ENCODE results near the gene ZNF213. TPM values are rescaled to one million over a fixed set of nuclear protein-coding genes. Genes with fewer than 3 reads are reported as not detected.

Gene ZNF213
- total and polyA plus RNA-seq, 7 donors = 7.9 to 19.1 (median 9.3) TPM

DNA sequence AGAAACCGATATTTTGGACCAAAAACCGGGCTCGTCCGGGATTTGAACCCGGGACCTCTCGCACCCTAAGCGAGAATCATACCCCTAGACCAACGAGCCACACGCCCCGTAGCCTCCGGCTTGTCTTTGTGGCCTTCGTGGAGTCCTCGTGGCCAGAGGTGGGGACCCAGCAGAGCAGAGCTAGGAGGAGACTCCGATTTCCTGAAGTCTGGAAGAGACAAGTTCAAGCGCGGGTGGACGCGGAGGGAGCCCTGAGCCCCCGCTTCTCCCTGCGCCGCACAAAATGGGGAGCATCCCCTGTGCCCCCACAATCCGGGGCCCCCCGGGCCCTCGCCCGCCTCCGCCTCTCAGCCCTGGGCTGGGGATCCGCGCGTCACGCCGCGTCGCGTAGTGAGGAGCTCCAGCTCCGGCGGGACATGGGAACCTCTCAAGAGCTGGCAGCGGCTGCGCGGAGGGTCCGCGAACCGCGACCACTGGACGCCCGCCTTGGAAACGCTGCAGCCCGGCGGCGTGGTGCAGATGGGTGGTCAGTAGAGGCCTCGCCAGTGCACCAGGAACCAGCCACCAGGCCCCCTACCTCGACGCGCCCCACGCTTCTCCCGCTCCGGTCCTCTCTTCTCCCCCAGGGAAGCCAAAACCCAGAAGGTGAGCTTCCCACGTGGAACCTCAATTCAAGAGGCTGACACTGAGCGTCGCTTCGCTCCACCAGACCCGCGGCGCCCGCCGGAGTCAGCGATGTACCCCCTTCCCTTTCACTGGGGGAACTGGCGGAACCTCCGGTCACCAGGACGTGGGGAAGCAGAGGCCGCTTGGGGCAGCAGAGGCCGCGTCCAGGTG is 48.0 kb downstream of the ZNF213 start:
- intact Hi-C loops (cut with DNase I) = no loop called here
- peak overlapping the region; percentile 41 for H3K4me3 ChIP-seq
- H3K4me1 ChIP-seq = no peaks in the 10 kb centered on the region
- DNase-seq (no peak), ATAC-seq (peak in 3 of 4 donors; percentile 30 to 48 (median 37))
- TF ChIP-seq, protein P1, sequence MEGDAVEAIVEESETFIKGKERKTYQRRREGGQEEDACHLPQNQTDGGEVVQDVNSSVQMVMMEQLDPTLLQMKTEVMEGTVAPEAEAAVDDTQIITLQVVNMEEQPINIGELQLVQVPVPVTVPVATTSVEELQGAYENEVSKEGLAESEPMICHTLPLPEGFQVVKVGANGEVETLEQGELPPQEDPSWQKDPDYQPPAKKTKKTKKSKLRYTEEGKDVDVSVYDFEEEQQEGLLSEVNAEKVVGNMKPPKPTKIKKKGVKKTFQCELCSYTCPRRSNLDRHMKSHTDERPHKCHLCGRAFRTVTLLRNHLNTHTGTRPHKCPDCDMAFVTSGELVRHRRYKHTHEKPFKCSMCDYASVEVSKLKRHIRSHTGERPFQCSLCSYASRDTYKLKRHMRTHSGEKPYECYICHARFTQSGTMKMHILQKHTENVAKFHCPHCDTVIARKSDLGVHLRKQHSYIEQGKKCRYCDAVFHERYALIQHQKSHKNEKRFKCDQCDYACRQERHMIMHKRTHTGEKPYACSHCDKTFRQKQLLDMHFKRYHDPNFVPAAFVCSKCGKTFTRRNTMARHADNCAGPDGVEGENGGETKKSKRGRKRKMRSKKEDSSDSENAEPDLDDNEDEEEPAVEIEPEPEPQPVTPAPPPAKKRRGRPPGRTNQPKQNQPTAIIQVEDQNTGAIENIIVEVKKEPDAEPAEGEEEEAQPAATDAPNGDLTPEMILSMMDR (IDR thresholded peaks at IDR 0.05) = peak; percentile 21
- H3K27me3 ChIP-seq (ENCODE audit: insufficient read depth in 3 of 3, low read length in 2 of 3) = peaks cover 0 to 100% (median 51%) of the 10 kb centered on the region in 3 donors
- no peaks in the 10 kb centered on the region for H3K9me3 ChIP-seq
- no peaks in the 10 kb centered on the region for H3K36me3 ChIP-seq (ENCODE audit: insufficient read depth in 1 of 2, low read depth in 1 of 2)
- no peak overlapping the region for H3K27ac ChIP-seq
- WGBS, 3 donors = 1 to 2% (median 2%) methylated on average over 59 to 72 of the region's 72 CpGs

DNA sequence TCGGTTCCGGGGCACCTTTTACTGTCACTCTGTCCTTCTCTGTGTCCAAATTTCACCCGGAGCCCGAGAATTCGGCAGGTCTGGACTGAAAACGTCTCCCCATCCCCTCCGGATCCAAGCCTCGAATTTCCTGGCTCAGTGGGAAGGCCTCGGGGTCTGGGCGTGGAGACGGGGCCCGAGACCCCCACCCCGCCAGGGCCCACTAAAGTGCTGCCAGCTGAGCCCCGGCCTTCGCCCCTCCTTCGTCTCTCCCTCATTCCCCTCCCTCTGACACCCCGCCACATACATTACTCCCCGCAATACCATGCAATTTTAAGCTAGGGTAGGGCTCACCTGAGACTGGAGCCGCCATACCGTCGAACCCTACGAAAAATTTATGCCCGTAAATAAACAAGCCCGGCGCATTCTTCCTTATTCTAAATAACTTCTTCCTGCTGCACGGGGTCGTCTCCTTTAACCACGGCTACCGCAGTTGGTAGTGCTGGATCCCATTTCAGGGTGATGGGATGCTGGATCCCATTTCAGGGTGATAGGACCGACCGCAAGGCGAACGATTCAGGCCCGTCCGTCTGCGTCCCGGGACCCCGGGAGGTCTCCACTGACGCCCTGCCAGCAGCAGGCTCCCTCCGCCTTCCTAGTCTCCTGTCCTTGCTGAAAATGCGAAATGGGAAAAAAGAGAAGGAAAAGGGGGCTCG is 48.8 kb downstream of the ZNF213 start:
- no peaks in the 10 kb centered on the region for H3K36me3 ChIP-seq (ENCODE audit: insufficient read depth in 1 of 2, low read depth in 1 of 2)
- no peak overlapping the region for H3K27ac ChIP-seq
- ATAC-seq (no peak), DNase-seq (no peak)
- TF ChIP-seq, protein P1 (IDR thresholded peaks at IDR 0.05) = no peak
- H3K4me3 ChIP-seq = peak overlapping the region; percentile 41
- intact Hi-C loops (cut with DNase I) = no loop called here
- no peaks in the 10 kb centered on the region for H3K9me3 ChIP-seq
- no peaks in the 10 kb centered on the region for H3K4me1 ChIP-seq
- peaks cover 0 to 100% (median 57%) of the 10 kb centered on the region in 3 donors for H3K27me3 ChIP-seq (ENCODE audit: insufficient read depth in 3 of 3, low read length in 2 of 3)
- WGBS, 3 donors = 4 to 5% (median 5%) methylated on average over 40 to 42 of the region's 42 CpGs

DNA sequence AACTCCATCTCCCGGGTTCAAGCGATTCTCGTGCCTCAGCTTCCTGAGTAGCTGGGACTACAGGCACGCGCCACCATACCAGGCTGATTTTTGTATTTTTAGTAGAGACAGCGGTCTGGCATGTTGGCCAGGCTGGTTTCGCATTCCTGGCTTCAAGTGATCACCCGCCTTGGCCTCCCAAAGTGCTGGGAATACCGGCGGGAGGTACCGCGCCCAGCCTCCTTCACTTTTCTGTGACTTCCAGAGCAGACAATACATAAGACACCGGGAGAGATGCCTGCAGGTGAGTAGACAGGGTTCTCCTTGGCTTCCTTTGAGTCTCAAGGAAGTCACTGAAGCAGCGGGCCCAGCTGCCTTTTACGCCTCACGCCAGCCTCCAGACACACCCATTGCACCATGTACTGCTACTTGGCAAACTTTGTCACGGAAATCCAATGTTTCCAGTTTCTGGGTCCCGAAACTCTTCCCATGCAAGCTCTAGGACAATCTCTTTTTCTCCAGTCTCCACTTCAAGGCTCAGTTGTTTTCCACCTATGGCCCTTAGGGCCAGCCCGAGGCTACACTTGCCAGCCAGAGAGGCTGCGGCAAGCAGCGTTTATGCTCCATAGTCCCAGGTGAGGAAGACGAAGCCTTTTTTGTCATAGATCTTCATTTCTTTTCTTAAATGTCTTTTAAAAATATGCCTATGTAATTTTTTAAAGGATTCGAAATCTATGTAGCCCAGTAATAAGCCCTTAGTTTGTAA is 52.3 kb downstream of the ZNF213 start:
- H3K4me1 ChIP-seq = peaks cover 5% of the 10 kb centered on the region
- intact Hi-C loops (cut with DNase I) = no loop called here

More for the DNA sequence above, 52.3 kb downstream of the ZNF213 start:
- DNase-seq (no peak), ATAC-seq (no peak)
- Histone ChIP-seq H3K4me3 (no peak overlapping the region), H3K27ac (no peak overlapping the region), H3K27me3 (ENCODE audit: insufficient read depth in 3 of 3, low read length in 2 of 3) (peaks cover 0 to 100% (median 67%) of the 10 kb centered on the region in 3 donors), H3K9me3 (no peaks in the 10 kb centered on the region), H3K36me3 (ENCODE audit: insufficient read depth in 1 of 2, low read depth in 1 of 2) (no peaks in the 10 kb centered on the region)
- WGBS, 3 donors = 72 to 74% (median 72%) methylated on average over 23 of the region's 23 CpGs
- TF ChIP-seq, protein P1 (IDR thresholded peaks at IDR 0.05) = no peak
